HepG2 (cell line): ENCODE measurements around the gene ACAN. TPM values are rescaled to one million over a fixed set of nuclear protein-coding genes. Genes with fewer than 3 reads are reported as not detected.
A peak's percentile ranks its signal among the peaks of the same experiment; 100 is the strongest.

Experiments used
- ARHGAP35 ChIP-seq: sonication (generic); formaldehyde crosslinking; IDR thresholded peaks from 2 replicates; pipeline ENCODE4 v1.9.0; 2022; ENCODE audit warnings: mild to moderate bottlenecking, inconsistent platforms, moderate library complexity, missing genetic modification reagents, borderline replicate concordance
- HDAC1 ChIP-seq: sonication (generic); formaldehyde crosslinking; IDR thresholded peaks from 2 replicates; pipeline ENCODE4 v1.5.1; 2020; ENCODE audit warnings: mild to moderate bottlenecking, missing genetic modification reagents
- HDAC6 ChIP-seq: fragments of 200-600 bp; sonication (generic); IDR thresholded peaks from 2 replicates; pipeline ENCODE4 v1.7.0; 2017; ENCODE audit warnings: mild to moderate bottlenecking, antibody characterized with exemption, low read length, low read depth
- MAZ ChIP-seq, 2 experiments: sonication (generic) in 1 of 2; formaldehyde crosslinking in 1 of 2; IDR thresholded peaks; 2 replicates each; pipeline versions ENCODE4 v1.5.0 to v1.6.1; 2012 to 2020; ENCODE audit warnings: low read depth in 2 of 2, mild to moderate bottlenecking in 2 of 2, borderline replicate concordance in 1 of 2, improper control_type of control experiment in 1 of 2, low read length in 1 of 2, missing genetic modification reagents in 1 of 2, moderate library complexity in 1 of 2
- PHF8 ChIP-seq: sonication (generic); formaldehyde crosslinking; IDR thresholded peaks from 2 replicates; pipeline ENCODE4 v1.5.0; 2020; ENCODE audit warnings: missing genetic modification reagents
- PLRG1 ChIP-seq: fragments of 450-650 bp; conservative IDR thresholded peaks from 2 replicates; pipeline ENCODE4 v1.6.1; 2016
- SIN3B ChIP-seq: fragments of 150-350 bp; IDR thresholded peaks from 2 replicates; pipeline ENCODE4 v1.6.1; 2014; ENCODE audit warnings: low read length
- SOX5 ChIP-seq: IDR thresholded peaks from 2 replicates; pipeline ENCODE4 v1.6.1; 2016; ENCODE audit warnings: borderline replicate concordance
- ZBTB7A ChIP-seq: sonication (generic); formaldehyde crosslinking; IDR thresholded peaks from 2 replicates; pipeline ENCODE4 v1.8.0; 2022; ENCODE audit warnings: mild to moderate bottlenecking, missing genetic modification reagents
- ZBTB7B ChIP-seq: sonication (generic); formaldehyde crosslinking; IDR thresholded peaks from 2 replicates; pipeline ENCODE4 v1.4.0; 2020; ENCODE audit warnings: missing genetic modification reagents
- ZFP82 ChIP-seq: sonication (generic); formaldehyde crosslinking; IDR thresholded peaks from 2 replicates; pipeline ENCODE4 v1.5.1; 2020; ENCODE audit warnings: mild to moderate bottlenecking, missing genetic modification reagents, borderline replicate concordance
- ZFX ChIP-seq: sonication (generic); formaldehyde crosslinking; IDR thresholded peaks from 2 replicates; pipeline ENCODE4 v1.4.0; 2020; ENCODE audit warnings: mild to moderate bottlenecking, low read depth, missing genetic modification reagents, moderate library complexity
- ZNF121 ChIP-seq: sonication (generic); formaldehyde crosslinking; IDR thresholded peaks from 2 replicates; pipeline ENCODE4 v1.5.0; 2020; ENCODE audit warnings: mild to moderate bottlenecking, missing genetic modification reagents
- ZNF414 ChIP-seq: sonication (generic); formaldehyde crosslinking; IDR thresholded peaks from 2 replicates; pipeline ENCODE4 v1.5.0; 2020; ENCODE audit warnings: missing genetic modification reagents
- ZNF446 ChIP-seq: sonication (generic); formaldehyde crosslinking; IDR thresholded peaks from 2 replicates; pipeline ENCODE4 v1.5.0; 2020; ENCODE audit warnings: mild to moderate bottlenecking, missing genetic modification reagents
- ZNF451 ChIP-seq: sonication (generic); formaldehyde crosslinking; IDR thresholded peaks from 2 replicates; pipeline ENCODE4 v1.5.0; 2020; ENCODE audit warnings: mild to moderate bottlenecking, missing genetic modification reagents
- ZNF549 ChIP-seq: sonication (generic); formaldehyde crosslinking; IDR thresholded peaks from 2 replicates; pipeline ENCODE4 v1.5.0; 2020; ENCODE audit warnings: missing genetic modification reagents
- ZNF709 ChIP-seq: sonication (generic); formaldehyde crosslinking; IDR thresholded peaks from 2 replicates; pipeline ENCODE4 v1.5.0; 2020; ENCODE audit warnings: mild to moderate bottlenecking, missing genetic modification reagents
- ZNF747 ChIP-seq: sonication (generic); formaldehyde crosslinking; IDR thresholded peaks from 2 replicates; pipeline ENCODE4 v1.8.1; 2023; ENCODE audit warnings: missing genetic modification reagents, mild to moderate bottlenecking, borderline replicate concordance
- ZSCAN31 ChIP-seq: sonication (generic); formaldehyde crosslinking; IDR thresholded peaks from 2 replicates; pipeline ENCODE4 v1.5.0; 2020; ENCODE audit warnings: low read depth, mild to moderate bottlenecking, missing genetic modification reagents
- polyA plus RNA-seq, 8 experiments: library from polyadenylated mRNA; depleted of rRNA in 3 of 8; stranded (reverse) in 7 of 8; unstranded in 1 of 8; fragments of >200 nt; fragmentation: Illumina TruSeq in 4 of 8; extraction: Trizol in 4 of 8; gene quantifications; 2 replicates each; pipeline versions ENCODE4 v1.2.1 to v1.2.3, GENCODE V29; 2011 to 2016; ENCODE audit warnings: low read depth in 4 of 8, missing spikeins in 1 of 8, mixed read lengths in 1 of 8; ENCODE audit not compliant: insufficient read depth in 1 of 8
- total RNA-seq, 5 experiments: library from RNA; depleted of rRNA; stranded (reverse); fragments of >200 nt; fragmentation: Illumina TruSeq; extraction: Trizol; gene quantifications; 2 replicates each; pipeline ENCODE4 v1.2.3, GENCODE V29; 2016; ENCODE audit warnings: low read depth in 1 of 5
- TF ChIP-seq, protein P1 (sequence below): sonication (generic); formaldehyde crosslinking; IDR thresholded peaks from 2 replicates; pipeline ENCODE4 v1.9.0; 2021; ENCODE audit warnings: missing genetic modification reagents, borderline replicate concordance
- TF ChIP-seq, protein P2 (sequence below): sonication (generic); formaldehyde crosslinking; IDR thresholded peaks from 2 replicates; pipeline ENCODE4 v1.4.0; 2020; ENCODE audit warnings: mild to moderate bottlenecking, low read depth, missing genetic modification reagents
- TF ChIP-seq, protein P3 (sequence below): sonication (generic); formaldehyde crosslinking; conservative IDR thresholded peaks from 2 replicates; pipeline ENCODE4 v1.8.0; 2022; ENCODE audit warnings: mild to moderate bottlenecking, moderate library complexity, missing genetic modification reagents

Gene ACAN
- total and polyA plus RNA-seq, 2 of the 13 experiments (the other 11 are each of a cell fraction or from before 2014, with no cell fraction given): not detected

- TF ChIP-seq ZBTB7A (CRISPR knock-in tag) (0 out of 2 replicates have a peak, but pooled peaks have one; percentile 20), ZNF709 (CRISPR knock-in tag) (peak; percentile 49; the same call in 1 of the 2 replicates), ZNF451 (0 out of 2 replicates have a peak, but pooled peaks have one; percentile 40), ARHGAP35 (0 out of 2 replicates have a peak, but pooled peaks have one; percentile 16), ZFX (CRISPR knock-in tag) (peak; percentile 48; the same call in 1 of the 2 replicates), HDAC1 (CRISPR knock-in tag) (peak; percentile 44; the same call in 1 of the 2 replicates), ZSCAN31 (peak; percentile 51; the same call in 1 of the 2 replicates), ZNF747 (CRISPR knock-in tag) (no peak), PLRG1 (no peak), HDAC6 (no peak), ZNF446 (no peak), PHF8 (CRISPR knock-in tag) (no peak), SIN3B (no peak), SOX5 (no peak), ZNF121 (CRISPR knock-in tag) (no peak), ZFP82 (no peak), ZNF414 (CRISPR knock-in tag) (no peak), ZNF549 (CRISPR knock-in tag) (no peak), ZBTB7B (CRISPR knock-in tag) (peak; percentile 80), MAZ (IDR thresholded peaks at IDR 0.05; ENCODE audit: borderline replicate concordance, low read depth, low read length) (no peak), MAZ (CRISPR knock-in tag; IDR thresholded peaks at IDR 0.05; ENCODE audit: low read depth) (peak; percentile 72; the same call in 1 of the 2 replicates)
- TF ChIP-seq, protein P1, sequence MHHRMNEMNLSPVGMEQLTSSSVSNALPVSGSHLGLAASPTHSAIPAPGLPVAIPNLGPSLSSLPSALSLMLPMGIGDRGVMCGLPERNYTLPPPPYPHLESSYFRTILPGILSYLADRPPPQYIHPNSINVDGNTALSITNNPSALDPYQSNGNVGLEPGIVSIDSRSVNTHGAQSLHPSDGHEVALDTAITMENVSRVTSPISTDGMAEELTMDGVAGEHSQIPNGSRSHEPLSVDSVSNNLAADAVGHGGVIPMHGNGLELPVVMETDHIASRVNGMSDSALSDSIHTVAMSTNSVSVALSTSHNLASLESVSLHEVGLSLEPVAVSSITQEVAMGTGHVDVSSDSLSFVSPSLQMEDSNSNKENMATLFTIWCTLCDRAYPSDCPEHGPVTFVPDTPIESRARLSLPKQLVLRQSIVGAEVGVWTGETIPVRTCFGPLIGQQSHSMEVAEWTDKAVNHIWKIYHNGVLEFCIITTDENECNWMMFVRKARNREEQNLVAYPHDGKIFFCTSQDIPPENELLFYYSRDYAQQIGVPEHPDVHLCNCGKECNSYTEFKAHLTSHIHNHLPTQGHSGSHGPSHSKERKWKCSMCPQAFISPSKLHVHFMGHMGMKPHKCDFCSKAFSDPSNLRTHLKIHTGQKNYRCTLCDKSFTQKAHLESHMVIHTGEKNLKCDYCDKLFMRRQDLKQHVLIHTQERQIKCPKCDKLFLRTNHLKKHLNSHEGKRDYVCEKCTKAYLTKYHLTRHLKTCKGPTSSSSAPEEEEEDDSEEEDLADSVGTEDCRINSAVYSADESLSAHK (CRISPR knock-in tag): no peak
- TF ChIP-seq, protein P2, sequence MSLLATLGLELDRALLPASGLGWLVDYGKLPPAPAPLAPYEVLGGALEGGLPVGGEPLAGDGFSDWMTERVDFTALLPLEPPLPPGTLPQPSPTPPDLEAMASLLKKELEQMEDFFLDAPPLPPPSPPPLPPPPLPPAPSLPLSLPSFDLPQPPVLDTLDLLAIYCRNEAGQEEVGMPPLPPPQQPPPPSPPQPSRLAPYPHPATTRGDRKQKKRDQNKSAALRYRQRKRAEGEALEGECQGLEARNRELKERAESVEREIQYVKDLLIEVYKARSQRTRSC (CRISPR knock-in tag): no peak
- TF ChIP-seq, protein P3, sequence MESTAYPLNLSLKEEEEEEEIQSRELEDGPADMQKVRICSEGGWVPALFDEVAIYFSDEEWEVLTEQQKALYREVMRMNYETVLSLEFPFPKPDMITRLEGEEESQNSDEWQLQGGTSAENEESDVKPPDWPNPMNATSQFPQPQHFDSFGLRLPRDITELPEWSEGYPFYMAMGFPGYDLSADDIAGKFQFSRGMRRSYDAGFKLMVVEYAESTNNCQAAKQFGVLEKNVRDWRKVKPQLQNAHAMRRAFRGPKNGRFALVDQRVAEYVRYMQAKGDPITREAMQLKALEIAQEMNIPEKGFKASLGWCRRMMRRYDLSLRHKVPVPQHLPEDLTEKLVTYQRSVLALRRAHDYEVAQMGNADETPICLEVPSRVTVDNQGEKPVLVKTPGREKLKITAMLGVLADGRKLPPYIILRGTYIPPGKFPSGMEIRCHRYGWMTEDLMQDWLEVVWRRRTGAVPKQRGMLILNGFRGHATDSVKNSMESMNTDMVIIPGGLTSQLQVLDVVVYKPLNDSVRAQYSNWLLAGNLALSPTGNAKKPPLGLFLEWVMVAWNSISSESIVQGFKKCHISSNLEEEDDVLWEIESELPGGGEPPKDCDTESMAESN (CRISPR knock-in tag): 0 out of 2 replicates have a peak, but pooled peaks have one; percentile 45
Observed at GRCh38 chr15:88913017-88913849, 110.0 kb downstream of the ACAN start, which contains the start of gene MFGE8 (continued).
